Activated CD4-positive, CD25-positive, alpha-beta regulatory T cell treated with anti-CD3 and anti-CD28 coated beads, Interleukin-2, amount 50 U/mL, for 72 hours (primary cell): ENCODE data around the gene HEATR3.

Experiments
- DNase-seq: peaks from one replicate; pipeline ENCODE4 v3.0.0; 2021

HEATR3 gene, protein sequence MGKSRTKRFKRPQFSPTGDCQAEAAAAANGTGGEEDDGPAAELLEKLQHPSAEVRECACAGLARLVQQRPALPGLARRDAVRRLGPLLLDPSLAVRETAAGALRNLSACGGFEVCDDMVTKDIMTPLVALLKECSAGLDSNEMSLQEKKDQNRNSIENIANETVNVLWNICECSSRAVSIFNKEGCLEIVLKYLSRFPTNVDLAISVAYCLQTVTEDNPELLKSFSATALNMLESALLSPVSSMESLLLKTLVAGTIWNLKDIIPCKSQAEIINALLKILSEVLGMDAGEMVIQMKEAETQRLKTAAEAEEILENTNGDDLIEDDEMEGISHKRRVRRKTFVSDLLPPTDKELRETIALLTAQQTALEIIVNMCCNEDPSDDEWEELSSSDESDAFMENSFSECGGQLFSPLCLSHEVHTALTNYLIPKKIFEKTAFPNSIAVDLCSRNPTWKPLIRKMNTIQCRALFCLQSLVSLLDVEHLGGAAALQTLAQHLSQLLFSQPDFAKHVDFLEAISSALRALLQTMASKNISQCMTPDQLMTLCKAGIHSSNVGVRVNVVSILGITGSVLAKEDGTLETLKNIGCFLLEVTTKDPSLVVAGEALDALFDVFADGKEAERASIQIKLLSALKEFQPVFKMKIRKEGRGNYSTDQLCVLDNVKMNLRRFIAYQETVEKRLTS

DNA sequence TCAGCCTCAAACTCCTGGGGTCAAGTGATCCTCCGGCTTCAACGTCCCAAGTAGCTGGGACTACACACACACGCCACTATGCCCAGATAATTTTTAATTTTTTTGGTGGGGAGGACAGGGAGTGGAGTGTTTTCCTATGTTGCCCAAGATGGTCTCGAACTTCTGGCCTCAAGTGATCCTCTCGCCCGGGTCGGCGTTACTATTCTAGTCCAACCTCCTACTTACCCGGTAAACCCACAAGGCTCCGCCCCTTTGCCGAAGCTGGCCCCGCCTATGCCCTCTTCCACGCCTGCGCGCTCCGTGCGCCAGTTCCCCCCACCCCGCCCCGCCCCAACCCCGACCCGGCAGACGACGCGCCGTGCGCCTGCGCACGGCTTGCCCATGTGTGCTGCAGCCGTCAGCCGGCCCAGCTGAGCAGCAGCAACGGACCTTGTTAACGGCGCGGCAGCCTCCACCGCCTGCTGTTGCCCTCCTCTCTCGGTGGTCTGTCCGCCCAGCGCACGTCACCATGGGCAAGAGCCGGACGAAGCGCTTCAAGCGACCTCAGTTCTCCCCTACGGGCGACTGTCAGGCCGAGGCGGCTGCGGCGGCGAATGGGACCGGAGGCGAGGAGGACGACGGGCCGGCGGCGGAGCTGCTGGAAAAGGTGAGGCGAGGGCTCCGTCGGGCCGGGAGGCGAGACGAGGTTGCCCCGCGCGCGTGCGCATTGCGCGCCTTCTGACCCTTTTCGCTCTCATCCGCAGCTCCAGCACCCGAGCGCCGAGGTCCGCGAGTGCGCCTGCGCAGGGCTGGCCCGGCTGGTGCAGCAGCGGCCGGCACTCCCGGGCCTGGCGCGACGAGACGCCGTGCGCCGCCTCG, at the start of gene HEATR3:
TSS of gene HEATR3 (plus strand) at position 347 of the 858 bp plus-strand sequence. CDS start at position 509, 162 bp downstream.
- DNase-seq: peak; percentile 98

DNA sequence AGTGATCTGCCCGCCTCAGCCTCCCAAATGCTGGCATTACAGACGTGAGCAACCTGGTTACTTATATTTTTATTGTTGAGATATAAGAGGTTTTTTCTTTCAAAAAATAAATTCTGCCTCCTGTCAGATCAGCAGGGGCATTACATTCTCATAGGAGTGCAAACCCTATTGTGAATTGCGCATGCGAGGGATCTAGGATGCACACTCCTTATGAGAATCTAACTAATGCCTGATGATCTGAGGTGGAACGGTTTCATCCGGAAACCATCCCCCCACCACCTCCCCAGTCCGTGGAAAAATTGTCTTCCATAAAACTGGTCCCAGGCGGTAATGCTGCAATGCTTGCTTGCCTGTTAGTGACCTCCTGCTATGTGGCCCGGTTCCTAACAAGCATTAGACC, 48.2 kb upstream of the HEATR3 start:
- no peak for DNase-seq

DNA sequence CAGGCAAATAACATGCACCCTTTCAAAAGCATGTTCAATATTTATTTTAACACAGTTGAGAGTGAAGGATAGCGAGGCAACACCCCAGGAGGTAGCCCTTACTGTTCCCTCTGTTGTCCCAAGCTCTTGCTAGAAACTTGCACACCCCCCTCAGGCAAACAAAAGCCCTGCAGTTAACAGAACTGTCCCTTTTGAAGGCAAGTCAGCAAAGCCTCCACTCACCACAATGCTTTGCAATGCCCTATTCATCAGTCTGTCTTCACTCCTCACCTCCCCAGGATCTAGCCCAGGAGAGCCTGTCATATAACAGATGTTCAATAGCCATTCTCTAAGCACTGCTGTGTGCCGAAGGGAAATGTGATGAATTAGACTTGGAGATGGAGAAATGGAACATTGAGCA, 44.2 kb upstream of the HEATR3 start:
- no peak for DNase-seq

DNA sequence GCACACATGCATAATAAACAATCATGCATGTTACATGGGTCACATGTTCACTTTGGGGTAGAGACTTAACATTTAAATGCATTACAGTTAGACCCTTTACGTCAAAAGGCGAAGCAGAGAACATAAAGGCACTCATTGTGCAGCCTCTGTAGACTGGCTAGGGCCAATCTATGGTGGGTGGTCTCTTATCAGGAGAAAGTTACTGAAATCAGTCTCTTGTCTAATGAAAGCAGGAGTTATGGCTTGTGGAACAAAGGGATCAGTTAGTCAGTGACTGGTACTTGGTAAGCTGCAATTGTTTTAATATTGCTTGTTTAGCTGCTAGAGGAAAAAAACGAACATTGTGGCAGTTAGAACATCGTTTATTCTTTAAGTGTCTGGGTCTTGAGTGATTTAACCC, 42.1 kb upstream of the HEATR3 start:
- no peak for DNase-seq

DNA sequence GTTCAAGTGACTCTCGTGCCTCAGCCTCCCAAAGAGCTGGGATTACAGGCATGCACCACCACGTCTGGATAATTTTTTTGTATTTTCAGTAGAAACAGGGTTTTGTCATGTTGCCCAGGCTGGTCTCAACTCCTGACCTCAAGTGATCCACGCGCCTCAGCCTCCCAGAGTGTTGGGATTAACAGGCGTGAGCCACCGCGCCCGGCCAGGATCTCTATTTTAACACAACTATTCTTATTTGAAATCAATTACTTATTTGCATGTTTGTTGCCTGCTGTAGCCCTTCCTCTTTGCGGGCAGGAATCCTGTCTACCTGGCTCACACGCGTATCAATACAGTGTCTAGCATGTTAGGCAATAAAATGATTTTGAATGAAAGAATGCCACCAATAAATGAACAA, 41.6 kb upstream of the HEATR3 start:
- no peak for DNase-seq

DNA sequence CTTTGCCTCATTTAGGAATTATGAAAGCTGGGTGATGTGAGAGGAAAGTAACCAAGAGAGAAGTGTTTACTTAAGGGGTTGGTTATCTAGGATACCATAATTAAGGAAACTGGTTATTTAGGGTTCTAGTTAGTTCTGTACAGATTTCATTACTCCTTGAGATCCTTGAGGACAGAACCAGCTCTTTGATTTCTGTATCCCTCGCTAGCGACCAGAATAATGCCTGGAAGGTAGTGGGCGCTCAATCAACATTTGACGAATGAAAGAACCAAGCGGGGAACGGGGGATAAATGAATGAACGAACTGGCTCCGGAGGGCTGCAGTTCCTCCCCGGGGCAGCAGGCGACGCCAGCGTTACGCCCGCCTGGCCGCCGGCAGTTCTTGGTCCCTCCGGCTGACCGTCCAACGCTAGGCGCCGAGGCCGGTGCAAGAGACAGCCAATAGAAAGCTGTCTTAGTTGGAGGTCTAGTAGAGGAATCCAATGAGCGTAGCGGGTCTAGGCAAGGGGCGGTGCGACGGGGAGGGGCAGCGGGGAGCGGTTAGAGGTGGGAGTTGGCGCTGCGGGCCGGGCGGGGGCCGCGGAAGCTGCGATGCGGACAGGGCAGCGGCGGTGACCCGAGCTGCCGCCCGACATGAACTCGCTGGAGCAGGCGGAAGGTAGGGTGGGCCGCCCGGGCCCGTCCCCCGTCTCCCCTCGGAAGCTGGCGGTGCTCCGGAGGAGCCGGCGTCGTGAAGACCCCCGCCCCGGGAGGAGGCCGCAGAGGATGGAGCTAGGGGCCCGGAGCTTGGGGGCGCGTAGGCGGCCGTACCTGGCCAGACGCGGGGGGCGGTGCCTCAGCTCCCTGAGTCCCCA, 40.9 kb upstream of the HEATR3 start, which contains the start of gene CNEP1R1:
TSS of gene CNEP1R1 (plus strand) at position 542 of the 853 bp plus-strand sequence. CDS start at position 633, 91 bp downstream.
- peak; percentile 92 for DNase-seq

DNA sequence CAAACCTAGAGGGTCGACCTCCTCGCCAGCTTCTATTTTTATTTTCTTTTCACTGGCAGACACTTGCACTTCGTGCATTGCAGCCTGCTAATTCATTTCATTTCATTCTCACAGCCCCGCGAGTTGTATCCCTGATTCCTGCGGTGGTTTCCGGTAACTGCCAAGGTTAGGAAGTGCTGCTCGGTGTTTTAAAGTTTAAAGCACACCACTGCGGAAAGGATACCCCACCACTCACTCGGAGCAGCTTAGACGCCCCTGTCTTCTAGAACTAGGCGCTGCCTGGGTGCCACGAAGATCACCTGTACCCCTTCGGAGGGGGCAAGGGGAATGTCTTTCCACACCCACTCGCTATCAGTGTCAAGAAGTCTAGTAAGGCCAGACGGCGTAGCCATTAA, 40.2 kb upstream of the HEATR3 start:
- DNase-seq: no peak

DNA sequence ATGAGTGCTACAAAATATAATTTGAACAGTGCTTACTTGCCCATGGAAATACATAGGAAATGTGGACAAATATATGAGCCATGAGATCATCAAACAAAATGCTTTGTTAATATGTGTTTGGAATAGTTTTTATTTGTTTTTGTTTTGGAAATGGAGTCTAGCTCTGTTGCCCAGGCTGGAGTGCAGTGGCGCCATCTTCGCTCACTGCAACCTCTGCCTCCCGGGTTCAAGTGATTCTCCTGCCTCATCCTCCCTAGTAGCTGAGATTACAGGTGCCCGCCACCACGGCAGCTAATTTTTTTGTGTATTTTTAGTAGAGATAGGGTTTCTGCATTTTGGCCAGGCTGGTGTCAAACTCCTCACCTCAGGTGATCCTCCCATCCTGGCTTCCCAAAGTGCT, 37.9 kb upstream of the HEATR3 start:
- no peak for DNase-seq

DNA sequence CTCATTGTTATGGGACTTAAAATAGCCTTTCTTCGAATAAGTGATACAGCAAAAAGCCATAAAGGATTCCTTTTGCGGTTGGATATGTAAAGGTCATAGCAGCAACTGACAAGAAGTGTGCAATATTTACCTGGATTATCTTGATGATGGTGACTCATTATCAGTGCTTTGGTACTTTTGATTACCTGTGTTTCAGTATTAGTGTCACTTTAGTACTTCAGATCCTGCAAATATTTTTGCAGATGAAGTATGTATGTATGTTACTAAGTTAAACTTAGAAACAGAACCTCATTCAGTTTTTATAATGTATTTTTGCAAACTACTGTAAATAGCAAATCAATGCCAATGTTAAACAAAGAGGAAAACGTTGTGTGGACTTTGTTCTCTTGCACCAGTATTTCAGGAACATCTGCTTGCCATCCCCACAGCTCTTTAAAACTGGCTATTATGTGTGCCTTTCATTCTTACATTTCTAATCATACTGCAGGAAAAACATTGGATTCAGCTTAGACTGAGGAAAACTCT, 30.2 kb upstream of the HEATR3 start:
- no peak for DNase-seq

DNA sequence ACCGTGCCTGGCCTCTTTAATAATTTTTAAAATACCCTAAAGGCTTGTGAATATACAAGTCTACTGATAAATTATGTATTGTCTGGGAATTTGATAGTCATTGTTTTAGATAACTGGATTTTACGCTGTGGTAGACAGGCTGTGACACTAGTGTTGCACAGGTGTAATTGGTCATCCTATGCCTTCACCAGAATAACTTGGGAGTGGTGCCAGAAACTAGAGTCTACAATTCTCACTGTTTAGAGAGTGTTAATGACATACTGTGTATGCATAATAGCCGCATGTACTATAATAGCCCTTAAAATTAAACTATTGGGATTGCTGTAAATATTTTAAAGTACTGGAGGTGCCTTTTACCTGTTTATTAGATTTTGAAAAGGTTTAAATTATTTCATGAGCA, 29.3 kb upstream of the HEATR3 start:
- DNase-seq: no peak

DNA sequence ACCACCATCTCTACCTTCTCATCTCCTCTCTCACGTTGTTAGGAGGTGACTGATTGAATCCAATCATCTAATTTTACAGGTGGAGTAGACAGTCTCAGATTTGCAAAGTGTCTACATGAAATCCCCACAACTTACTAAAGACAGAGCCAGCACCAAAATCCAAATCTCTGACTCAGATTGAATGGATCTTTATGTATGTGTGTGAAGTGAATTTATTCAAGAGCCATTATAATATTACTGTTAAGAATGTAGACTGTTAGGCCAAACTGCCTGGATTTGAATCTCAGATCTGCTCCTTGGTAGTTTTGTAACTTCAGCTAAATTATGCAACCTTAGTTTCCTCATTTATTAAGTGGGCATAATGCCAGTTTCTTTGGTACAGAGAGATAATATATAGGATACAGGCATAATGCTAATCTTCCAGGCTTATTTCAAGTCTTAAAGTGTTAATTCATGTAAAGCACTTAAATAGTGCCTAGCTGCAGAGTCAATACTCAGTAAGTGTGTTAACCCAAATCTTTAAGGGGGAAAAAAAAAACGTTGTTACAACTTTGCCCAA, 28.0 kb upstream of the HEATR3 start:
- DNase-seq: no peak

DNA sequence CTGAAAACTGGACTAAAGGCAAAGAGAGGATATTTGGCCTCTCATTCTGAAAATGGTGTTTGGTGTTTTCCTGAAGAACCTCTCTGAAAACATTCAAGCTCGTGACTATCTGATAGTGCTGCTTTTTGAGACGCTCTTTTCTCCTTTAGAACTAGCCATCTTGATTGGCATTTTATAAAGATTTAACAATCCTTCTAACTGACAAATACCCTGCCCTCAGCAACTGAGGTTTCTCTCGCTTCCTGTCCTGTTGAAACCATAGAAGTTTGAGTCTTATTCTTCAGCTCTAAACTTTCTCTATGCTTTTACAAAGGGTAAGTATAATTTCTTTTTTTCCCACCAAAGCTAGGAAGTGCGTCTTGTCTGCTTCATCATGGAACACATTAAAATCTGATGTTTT, 27.5 kb upstream of the HEATR3 start:
- DNase-seq: no peak

DNA sequence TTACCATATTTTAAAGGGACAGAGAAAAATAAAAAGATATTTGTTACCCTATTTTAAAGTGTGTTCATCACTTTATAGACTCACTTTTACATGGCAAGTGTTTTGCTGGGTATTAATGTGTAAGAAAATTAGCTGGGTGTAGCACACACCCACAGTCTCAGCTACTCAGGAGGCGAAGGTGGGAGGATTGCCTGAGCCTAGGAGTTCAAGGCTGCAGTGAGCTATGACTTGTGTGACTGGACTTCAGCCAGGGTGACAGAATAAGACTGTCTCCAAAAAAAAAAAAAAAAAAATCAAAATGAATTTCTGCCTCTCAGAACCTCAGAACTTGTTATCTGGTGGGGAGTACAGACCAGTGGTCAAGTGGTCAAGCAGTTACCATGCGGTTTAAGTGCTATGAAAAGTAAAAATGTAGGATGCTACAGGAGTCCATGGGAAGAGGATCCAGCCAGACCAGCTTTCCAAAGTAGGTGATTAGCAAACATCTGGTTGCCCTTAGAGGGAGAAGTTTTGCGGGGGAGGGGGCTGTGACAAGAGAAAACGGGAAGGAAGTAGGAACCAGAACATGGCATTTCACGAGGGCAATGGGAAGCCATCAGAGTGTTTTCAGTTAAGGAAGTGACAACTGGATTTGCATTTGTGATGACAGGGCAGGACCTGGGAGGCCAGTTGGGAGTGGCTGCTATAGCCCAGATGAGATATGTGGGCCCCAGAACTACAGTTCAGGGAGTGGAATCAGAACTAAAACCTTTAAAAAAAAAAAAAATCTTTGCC, 26.8 kb upstream of the HEATR3 start:
- no peak for DNase-seq

DNA sequence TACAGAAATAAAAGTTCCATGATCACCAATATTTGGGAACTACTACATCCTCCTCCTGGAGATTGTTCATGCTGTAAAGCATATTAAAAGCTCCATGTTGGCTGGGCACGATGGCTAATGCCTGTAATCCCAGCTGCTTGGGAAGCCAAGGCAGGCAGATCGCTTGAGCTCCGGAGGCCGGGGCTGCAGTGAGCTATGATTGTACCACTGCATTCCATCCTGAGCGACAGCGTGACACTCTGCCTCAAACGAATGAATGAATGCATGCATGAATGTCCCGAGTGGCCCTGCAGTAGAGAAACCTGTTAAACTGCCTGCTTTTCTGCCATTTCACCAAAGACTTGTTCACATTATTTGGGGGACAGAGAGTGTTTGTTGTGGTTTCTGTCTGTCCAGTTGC, 25.8 kb upstream of the HEATR3 start:
- no peak for DNase-seq

DNA sequence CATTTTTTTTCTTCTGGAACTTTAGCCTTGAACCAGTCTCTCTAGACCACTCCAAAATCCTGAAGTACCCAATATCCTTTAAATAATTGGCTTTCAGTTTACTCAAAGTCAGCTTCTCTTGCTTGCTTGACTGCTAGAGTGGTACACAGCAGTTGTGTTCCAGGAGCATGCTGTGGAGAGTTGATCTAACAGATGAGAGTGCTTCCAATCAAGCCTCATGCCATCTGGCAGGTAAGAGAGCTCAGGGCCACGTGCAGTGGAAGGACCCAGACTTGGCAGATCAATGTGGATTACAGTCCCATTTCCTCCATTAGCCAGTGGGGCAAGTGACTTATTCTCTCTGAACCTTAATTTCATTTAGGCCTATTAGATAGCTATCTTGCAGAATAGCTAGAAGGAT, 25.1 kb upstream of the HEATR3 start:
- no peak for DNase-seq

DNA sequence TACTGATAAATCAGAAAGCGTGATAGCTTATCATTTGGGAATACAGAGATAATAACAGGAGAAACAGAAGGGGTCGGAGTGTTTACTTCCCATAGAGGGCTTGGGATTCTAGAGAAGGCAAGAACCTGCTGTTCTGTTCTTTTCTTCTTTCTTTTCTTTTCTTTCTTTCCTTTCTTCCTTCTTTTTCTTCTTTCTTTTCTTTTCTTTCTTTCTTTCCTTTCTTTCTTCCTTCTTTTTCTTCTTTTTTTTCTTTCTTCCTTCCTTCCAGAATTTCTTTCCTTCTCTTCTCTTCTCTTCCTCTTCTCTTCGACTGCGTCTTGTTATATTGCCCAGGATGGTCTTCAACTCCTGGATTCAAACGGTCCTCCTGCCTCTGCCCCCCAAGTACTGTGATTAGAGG, 22.4 kb upstream of the HEATR3 start:
- DNase-seq: no peak

DNA sequence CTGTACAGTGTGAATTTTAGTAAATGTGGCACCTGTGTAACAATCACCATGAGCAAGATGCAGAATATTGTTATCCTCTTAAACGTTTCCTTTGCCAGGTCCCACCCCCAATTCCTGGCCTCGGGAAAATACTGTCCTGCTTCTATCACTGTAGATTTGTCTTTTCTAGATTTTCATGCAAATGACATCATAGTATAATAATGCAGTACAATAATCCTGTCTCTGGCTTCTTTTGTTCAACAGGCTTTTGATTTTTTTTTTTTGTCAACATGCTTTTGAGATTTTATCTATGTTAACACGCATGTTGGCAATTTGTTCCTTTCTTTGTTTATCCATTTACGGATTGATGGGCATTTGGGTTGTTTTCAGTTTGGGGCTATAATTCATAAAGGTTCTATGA, 20.4 kb upstream of the HEATR3 start:
- no peak for DNase-seq

DNA sequence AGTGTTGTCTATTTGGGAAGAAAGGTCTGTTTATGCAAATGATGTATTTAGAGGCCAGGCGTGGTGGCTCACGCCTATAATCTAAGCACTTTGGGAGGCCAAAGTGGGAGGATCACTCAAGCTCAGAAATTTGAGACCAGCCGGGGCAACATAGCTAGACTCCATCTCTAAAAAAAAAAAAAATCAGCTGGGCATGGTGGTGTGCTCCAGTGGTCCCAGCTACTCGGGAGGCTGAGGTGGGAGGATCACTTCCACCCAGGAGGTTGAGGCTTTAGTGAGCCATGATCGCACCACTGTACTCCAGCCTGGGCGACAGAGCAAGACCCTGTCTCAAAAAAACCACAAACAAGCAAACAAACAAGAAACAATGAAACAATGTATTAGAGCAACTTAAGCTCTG, 18.9 kb upstream of the HEATR3 start:
- DNase-seq: no peak

DNA sequence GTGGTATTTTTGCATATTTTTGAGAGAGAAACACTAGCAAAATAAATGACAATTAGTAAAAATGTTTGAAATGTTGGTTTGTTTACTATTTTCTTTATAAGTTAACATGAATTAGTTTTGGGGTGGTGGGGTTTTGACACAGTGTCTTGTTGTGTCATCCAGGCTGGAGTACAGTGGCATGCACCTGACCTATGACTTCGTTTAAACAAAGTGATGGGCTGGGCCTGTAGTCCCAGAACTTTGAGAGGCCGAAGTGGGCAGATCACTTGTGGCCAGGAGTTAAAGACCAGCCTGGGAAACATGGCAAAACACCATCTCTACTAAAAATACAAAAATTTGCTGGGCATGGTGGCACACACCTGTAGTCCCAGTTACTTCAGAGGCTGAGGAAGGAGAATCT, 17.9 kb upstream of the HEATR3 start:
- DNase-seq: no peak

DNA sequence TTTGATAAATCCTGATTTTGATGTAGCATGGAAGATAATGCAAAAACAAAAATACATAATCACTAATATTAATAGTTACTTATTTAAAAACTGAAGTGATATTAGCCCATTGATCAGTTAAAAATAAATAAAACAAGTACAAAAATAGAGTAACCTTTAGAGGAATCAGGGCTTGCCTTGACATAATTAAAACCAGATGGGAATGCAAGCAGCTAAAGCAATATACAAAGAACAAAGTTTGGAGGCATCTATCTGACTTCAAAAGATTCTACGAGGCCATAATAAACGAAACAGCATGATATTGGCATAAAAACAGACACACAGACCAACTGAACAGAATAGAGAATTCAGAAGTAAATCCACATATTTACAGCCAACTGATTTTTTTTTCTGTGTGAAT, 15.0 kb upstream of the HEATR3 start:
- no peak for DNase-seq

DNA sequence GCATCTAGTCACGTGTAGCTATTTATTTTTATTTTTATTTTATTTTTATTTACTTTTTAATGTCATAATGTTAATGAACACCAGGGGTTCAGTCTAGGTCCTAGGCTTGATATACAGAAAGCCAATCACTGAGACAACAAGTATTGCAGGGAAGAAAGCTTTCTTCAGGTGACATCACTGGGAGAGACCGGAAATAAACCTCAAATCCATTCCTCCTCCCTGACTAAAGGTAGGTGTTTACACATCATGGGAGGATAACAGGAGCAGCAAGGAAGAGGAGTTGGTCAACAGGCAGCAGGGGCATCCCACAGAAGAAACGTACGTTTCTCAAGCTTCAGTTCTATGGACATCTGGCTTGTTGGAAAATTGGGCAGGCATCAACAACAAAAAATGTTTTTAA, 9.5 kb upstream of the HEATR3 start:
- DNase-seq: no peak
